K562 (cell line): ENCODE data around the gene PKD1L1. TPM values are rescaled to one million over a fixed set of nuclear protein-coding genes. Genes with fewer than 3 reads are reported as not detected.

Experiments used
- ATAC-seq: fragments of 200-7000 bp; cut with Tn5 transposase; 3 replicates; pipeline ENCODE4 v1.9.1; 2020; ENCODE audit warnings: moderate library complexity
- BruUV-seq: library from RNA; stranded (reverse); fragments of 400-500 nt; replicated peaks from 2 replicates; lab custom pipeline; 2021; lab: Mats Ljungman, UMichigan
- CTCF ChIA-PET: fragments of 300-600 bp; formaldehyde crosslinking; extraction: SDS; loops from one replicate; lab custom pipeline; 2021; ENCODE audit warnings: low intra/inter-chr PET ratio; lab: Yijun Ruan, JAX
- POLR2A ChIA-PET: fragments of 300-600, 350-650 bp; sonication (Branson Sonifier 250); formaldehyde crosslinking; extraction: SDS; loops from one replicate; lab custom pipeline; 2021; ENCODE audit warnings: antibody characterized with exemption, inconsistent platforms; lab: Yijun Ruan, JAX
- DNase-seq, 4 experiments: peaks; one replicate each; pipeline versions ENCODE4 v3.0.0 to v3.0.0-alpha.2; 2011 to 2018; ENCODE audit warnings: low spot score in 3 of 4, mixed read lengths in 3 of 4; ENCODE audit errors: extremely low read depth in 1 of 4
- FAIRE-seq: peaks from 2 replicates; lab custom pipeline; 2011; peaks lifted over from hg19 to GRCh38; lab: Jason Lieb, UNC
- H2AFZ ChIP-seq: 2 replicates; pipeline ENCODE4 v1.6.0; 2011; ENCODE audit warnings: low read depth, low read length, control low read depth, inconsistent platforms
- H3K27ac ChIP-seq: fragments of 200-600 bp; 3 replicates; pipeline ENCODE4 v1.8.0; 2011; ENCODE audit warnings: low read depth, mild to moderate bottlenecking, control low read depth, inconsistent platforms, low read length, moderate library complexity, mixed read lengths; ENCODE audit errors: extremely low read depth
- H3K27me3 ChIP-seq, 2 experiments: fragments of 300-600 bp in 1 of 2; 2 replicates in 1 of 2; 3 replicates in 1 of 2; pipeline versions ENCODE4 v1.6.0 to v1.8.0; 2011; ENCODE audit warnings: inconsistent platforms in 2 of 2, low read length in 2 of 2, mild to moderate bottlenecking in 1 of 2, mixed read lengths in 1 of 2, moderate library complexity in 1 of 2; ENCODE audit not compliant: control insufficient read depth in 2 of 2, insufficient read depth in 2 of 2
- H3K36me3 ChIP-seq: fragments of 300-600 bp; 3 replicates; pipeline ENCODE4 v1.8.0; 2011; ENCODE audit warnings: mild to moderate bottlenecking, low read length, inconsistent platforms; ENCODE audit not compliant: control insufficient read depth, insufficient read depth
- H3K4me1 ChIP-seq, 2 experiments: fragments of 200-600 bp in 1 of 2; replicated peaks in 1 of 2; 2 replicates in 1 of 2; 3 replicates in 1 of 2; pipeline versions ENCODE4 v1.5.1 to v1.8.0; 2011; ENCODE audit warnings: inconsistent platforms in 2 of 2, low read length in 2 of 2, mild to moderate bottlenecking in 1 of 2, mixed read lengths in 1 of 2, moderate library complexity in 1 of 2; ENCODE audit not compliant: control insufficient read depth in 2 of 2, insufficient read depth in 2 of 2
- H3K4me2 ChIP-seq: 2 replicates; pipeline ENCODE4 v1.6.1; 2011; ENCODE audit warnings: low read length, control low read depth, inconsistent platforms, mixed read lengths; ENCODE audit not compliant: insufficient read depth
- H3K4me3 ChIP-seq: fragments of 200-600 bp; sonication (generic), shearing (Covaris generic); 2 replicates; pipeline ENCODE4 v1.5.1; 2016; ENCODE audit warnings: control low read depth, inconsistent platforms
- H3K79me2 ChIP-seq: fragments of 200-600 bp; 3 replicates; pipeline ENCODE4 v1.8.0; 2011; ENCODE audit warnings: low read length, inconsistent platforms; ENCODE audit not compliant: control insufficient read depth, insufficient read depth
- H3K9ac ChIP-seq, 2 experiments: 2 replicates each; pipeline versions ENCODE4 v1.6.0 to v1.6.1; 2011; ENCODE audit warnings: low read depth in 2 of 2, low read length in 2 of 2, control low read depth in 1 of 2, inconsistent platforms in 1 of 2, mild to moderate bottlenecking in 1 of 2, mixed read lengths in 1 of 2; ENCODE audit not compliant: insufficient read depth in 1 of 2
- H3K9me1 ChIP-seq: one replicate; pipeline ENCODE4 v1.6.0; 2011; ENCODE audit warnings: inconsistent platforms, mild to moderate bottlenecking, low read length, moderate library complexity; ENCODE audit not compliant: control insufficient read depth, insufficient read depth
- H3K9me3 ChIP-seq: replicated peaks from 2 replicates; pipeline ENCODE4 v1.5.1; 2011; ENCODE audit warnings: low read depth, low read length, inconsistent platforms; ENCODE audit not compliant: control insufficient read depth, insufficient read depth
- H4K20me1 ChIP-seq: replicated peaks from 2 replicates; pipeline ENCODE4 v1.6.1; 2011; ENCODE audit warnings: low read length, inconsistent platforms, mixed read lengths; ENCODE audit not compliant: control insufficient read depth, insufficient read depth
- BDP1 ChIP-seq: IDR thresholded peaks from 3 replicates; pipeline ENCODE4 v1.6.1; 2011; ENCODE audit not compliant: insufficient read length, insufficient read depth
- WGBS: fragments of 100-300 bp; shearing (Covaris generic); methylation state at CpG from one replicate; pipeline ENCODE4 v1.1.6; 2016; ENCODE audit warnings: low coverage, mixed read lengths; ENCODE audit not compliant: insufficient coverage; ENCODE audit errors: missing lambda C conversion rate; 5-methylcytosine and 5-hydroxymethylcytosine counted together
- in situ Hi-C: fragments of 300-500 bp; cut with MboI; formaldehyde crosslinking; loops from 4 replicates; pipeline ENCODE4 v1.15.0; 2018; ENCODE audit warnings: inconsistent platforms, mixed read lengths
- intact Hi-C: fragments of 100-400 bp; cut with micrococcal nuclease; formaldehyde crosslinking; loops from 2 replicates; pipeline ENCODE4 v1.14.2; 2022
- polyA plus RNA-seq, 8 experiments: library from polyadenylated mRNA; depleted of rRNA in 4 of 8; stranded (reverse) in 5 of 8; unstranded in 3 of 8; fragments of >200 nt; fragmentation: Nextera tagmentation in 2 of 8; fragmentation: Illumina TruSeq in 1 of 8; extraction: Ambion mirVana in 2 of 8; extraction: Trizol in 1 of 8; gene quantifications; 2 replicates each; pipeline versions ENCODE4 v1.2.1 to v1.2.3, GENCODE V29; 2011 to 2014; ENCODE audit warnings: inconsistent platforms in 1 of 8, missing spikeins in 1 of 8
- total RNA-seq, 7 experiments: library from RNA; depleted of rRNA in 6 of 7; stranded (reverse); fragments of >200 nt in 6 of 7; fragmentation: Illumina TruSeq in 2 of 7; extraction: Trizol in 2 of 7; gene quantifications; 2 replicates each; pipeline versions ENCODE4 v1.2.1 to v1.2.3, GENCODE V29; 2011 to 2021; ENCODE audit warnings: low replicate concordance in 1 of 7
- TF ChIP-seq, protein P1 (sequence below): fragments of 250-450 bp; sonication (Bioruptor Pico); IDR thresholded peaks from 2 replicates; pipeline ENCODE4 v1.8.0; 2021; ENCODE audit warnings: mild to moderate bottlenecking, moderate library complexity
- TF ChIP-seq, protein P2 (sequence below): fragments of 250-450 bp; sonication (Bioruptor Pico); IDR thresholded peaks from 2 replicates; pipeline ENCODE4 v1.4.0; 2020; ENCODE audit warnings: mild to moderate bottlenecking
- TF ChIP-seq, protein P3 (sequence below): fragments of 450-650 bp; IDR thresholded peaks from one replicate; pipeline ENCODE4 v1.6.1; 2018; ENCODE audit warnings: mild to moderate bottlenecking, moderate library complexity; ENCODE audit not compliant: partially characterized antibody

PKD1L1 gene
- total and polyA plus RNA-seq, 9 of the 15 experiments (the other 6 are each of a cell fraction or from before 2014, with no cell fraction given) = 0.01 to 0.02 TPM; not detected in 7

DNA sequence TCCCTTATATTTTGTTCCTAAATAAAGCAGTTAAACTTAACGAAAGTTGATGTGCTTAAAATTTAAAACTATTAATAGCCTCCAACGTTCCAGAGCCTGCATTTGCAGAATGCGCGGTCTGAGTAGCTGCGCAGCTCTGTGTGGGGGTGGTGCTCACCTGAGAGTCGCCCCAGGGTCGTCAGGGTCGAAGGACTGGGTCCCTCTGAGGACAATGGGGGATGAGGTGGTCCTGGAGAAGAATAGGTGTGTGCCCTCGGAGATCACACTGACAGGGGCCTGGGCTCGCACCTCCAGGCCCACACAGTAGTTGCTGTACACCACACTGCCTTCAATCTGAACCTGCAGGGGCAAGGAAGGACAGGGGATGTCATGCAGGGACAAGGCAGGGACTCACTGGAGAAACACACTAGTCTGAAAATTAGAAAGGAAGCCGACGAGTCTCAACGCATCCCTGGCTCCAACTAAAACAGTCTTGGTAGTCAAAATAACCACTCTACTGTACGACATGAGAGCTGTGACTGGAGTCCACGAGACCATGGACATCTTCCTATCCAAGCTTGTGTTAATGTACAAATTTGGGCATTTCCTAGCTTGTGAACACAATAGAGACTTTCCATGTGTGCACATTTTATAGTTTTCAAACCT is 54.4 kb downstream of the PKD1L1 start:
- ATAC-seq (no peak), FAIRE-seq (no peak), DNase-seq (no peak)
- in situ Hi-C loops (no loop called here), intact Hi-C loops (no loop called here)
- no peaks in the 10 kb centered on the region; the same call in 1 of the 2 replicates for H4K20me1 ChIP-seq
- no peaks in the 10 kb centered on the region for H3K9me1 ChIP-seq
- no peak overlapping the region for H3K9ac ChIP-seq
- TF ChIP-seq, protein P1, sequence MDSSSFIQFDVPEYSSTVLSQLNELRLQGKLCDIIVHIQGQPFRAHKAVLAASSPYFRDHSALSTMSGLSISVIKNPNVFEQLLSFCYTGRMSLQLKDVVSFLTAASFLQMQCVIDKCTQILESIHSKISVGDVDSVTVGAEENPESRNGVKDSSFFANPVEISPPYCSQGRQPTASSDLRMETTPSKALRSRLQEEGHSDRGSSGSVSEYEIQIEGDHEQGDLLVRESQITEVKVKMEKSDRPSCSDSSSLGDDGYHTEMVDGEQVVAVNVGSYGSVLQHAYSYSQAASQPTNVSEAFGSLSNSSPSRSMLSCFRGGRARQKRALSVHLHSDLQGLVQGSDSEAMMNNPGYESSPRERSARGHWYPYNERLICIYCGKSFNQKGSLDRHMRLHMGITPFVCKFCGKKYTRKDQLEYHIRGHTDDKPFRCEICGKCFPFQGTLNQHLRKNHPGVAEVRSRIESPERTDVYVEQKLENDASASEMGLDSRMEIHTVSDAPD (CRISPR knock-in tag) = no peak
- TF ChIP-seq BDP1 = no peak
- TF ChIP-seq, protein P2, sequence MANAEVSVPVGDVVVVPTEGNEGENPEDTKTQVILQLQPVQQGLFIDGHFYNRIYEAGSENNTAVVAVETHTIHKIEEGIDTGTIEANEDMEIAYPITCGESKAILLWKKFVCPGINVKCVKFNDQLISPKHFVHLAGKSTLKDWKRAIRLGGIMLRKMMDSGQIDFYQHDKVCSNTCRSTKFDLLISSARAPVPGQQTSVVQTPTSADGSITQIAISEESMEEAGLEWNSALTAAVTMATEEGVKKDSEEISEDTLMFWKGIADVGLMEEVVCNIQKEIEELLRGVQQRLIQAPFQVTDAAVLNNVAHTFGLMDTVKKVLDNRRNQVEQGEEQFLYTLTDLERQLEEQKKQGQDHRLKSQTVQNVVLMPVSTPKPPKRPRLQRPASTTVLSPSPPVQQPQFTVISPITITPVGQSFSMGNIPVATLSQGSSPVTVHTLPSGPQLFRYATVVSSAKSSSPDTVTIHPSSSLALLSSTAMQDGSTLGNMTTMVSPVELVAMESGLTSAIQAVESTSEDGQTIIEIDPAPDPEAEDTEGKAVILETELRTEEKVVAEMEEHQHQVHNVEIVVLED (CRISPR knock-in tag) = no peak
- TF ChIP-seq, protein P3, sequence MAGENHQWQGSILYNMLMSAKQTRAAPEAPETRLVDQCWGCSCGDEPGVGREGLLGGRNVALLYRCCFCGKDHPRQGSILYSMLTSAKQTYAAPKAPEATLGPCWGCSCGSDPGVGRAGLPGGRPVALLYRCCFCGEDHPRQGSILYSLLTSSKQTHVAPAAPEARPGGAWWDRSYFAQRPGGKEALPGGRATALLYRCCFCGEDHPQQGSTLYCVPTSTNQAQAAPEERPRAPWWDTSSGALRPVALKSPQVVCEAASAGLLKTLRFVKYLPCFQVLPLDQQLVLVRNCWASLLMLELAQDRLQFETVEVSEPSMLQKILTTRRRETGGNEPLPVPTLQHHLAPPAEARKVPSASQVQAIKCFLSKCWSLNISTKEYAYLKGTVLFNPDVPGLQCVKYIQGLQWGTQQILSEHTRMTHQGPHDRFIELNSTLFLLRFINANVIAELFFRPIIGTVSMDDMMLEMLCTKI = no peak
- no peaks in the 10 kb centered on the region for H3K9me3 ChIP-seq
- no peak overlapping the region for H3K27ac ChIP-seq
- H3K27me3 ChIP-seq = peaks cover 3 to 46% of the 10 kb centered on the region in 2 experiments; a peak in 3 of 5 replicates
- H3K4me2 ChIP-seq = no peak overlapping the region
- H3K4me3 ChIP-seq = no peak overlapping the region
- no peaks in the 10 kb centered on the region for H3K4me1 ChIP-seq
- ChIA-PET POLR2A (no interaction called here), CTCF (no interaction called here)
- no peaks in the 10 kb centered on the region for H3K36me3 ChIP-seq
- no peaks in the 10 kb centered on the region for H3K79me2 ChIP-seq
- H2AFZ ChIP-seq = no peak overlapping the region
- BruUV-seq = no TSS peak
- under 1% methylated on average over 15 of the region's 15 CpGs for WGBS
